ENCODE measurements around the gene BSPRY. TPM values are rescaled to one million over a fixed set of nuclear protein-coding genes. Genes with fewer than 3 reads are reported as not detected.
"Not testable (repeated sequence)": the region's sequence is repeated elsewhere in the genome, so short reads cannot be mapped to it uniquely, and the experiment has no call there.

BSPRY gene
- total RNA-seq, 1 donor from 2014 or later: 10.8 TPM

DNA sequence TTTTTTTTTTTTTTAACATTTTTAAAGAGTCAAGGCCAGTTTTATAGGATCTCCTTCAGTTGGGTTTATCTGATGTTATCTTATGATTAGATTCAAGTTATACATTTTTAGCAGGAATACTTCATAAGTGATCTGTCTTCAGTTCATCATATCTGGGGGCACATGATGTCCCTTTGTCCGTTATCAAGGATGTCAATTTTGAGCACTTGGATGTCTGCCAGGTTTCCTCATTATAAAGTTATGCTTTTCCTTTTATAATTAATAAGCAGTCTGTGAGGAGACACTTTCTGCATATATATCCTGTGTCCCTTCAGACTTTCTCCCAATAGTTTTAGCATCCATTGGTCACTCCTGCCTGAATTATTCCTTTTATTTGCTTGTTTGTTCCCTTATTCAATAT is 15.6 kb downstream of the BSPRY start:
- Histone ChIP-seq H3K9me3 (no peaks in the 10 kb centered on the region), H3K4me3 (no peak overlapping the region), H3K4me1 (no peaks in the 10 kb centered on the region), H3K27me3 (no peaks in the 10 kb centered on the region), H3K36me3 (no peaks in the 10 kb centered on the region), H3K27ac (no peak overlapping the region)
- TF ChIP-seq, protein P1, sequence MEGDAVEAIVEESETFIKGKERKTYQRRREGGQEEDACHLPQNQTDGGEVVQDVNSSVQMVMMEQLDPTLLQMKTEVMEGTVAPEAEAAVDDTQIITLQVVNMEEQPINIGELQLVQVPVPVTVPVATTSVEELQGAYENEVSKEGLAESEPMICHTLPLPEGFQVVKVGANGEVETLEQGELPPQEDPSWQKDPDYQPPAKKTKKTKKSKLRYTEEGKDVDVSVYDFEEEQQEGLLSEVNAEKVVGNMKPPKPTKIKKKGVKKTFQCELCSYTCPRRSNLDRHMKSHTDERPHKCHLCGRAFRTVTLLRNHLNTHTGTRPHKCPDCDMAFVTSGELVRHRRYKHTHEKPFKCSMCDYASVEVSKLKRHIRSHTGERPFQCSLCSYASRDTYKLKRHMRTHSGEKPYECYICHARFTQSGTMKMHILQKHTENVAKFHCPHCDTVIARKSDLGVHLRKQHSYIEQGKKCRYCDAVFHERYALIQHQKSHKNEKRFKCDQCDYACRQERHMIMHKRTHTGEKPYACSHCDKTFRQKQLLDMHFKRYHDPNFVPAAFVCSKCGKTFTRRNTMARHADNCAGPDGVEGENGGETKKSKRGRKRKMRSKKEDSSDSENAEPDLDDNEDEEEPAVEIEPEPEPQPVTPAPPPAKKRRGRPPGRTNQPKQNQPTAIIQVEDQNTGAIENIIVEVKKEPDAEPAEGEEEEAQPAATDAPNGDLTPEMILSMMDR (IDR thresholded peaks at IDR 0.05): no peak
- no peak for ATAC-seq
- DNase-seq: no peak
- intact Hi-C loops (cut with DNase I): no loop called here

DNA sequence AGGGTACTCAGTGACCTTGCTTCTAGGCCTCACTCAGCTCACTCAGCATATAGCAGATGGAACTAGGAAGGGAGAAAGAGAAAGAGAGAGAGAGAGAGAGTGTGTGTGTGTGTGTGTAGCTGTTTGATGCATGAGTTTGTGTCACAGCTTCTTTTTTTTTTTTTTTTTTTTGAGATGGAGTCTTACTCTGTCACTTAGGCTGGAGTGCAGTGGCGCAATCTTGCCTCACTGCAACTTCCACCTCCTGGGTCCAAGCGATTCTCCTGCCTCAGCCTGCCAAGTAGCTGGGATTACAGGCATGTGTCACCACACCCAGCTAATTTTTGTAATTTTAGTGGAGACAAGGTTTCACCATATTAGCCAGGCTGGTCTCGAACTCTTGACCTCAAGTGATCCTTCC is 16.3 kb downstream of the BSPRY start:
- H3K27ac ChIP-seq; DNase-seq; ATAC-seq; H3K4me3 ChIP-seq; H3K4me1 ChIP-seq; H3K9me3 ChIP-seq; intact Hi-C loops (cut with DNase I); H3K36me3 ChIP-seq; H3K27me3 ChIP-seq: not testable (repeated sequence)

DNA sequence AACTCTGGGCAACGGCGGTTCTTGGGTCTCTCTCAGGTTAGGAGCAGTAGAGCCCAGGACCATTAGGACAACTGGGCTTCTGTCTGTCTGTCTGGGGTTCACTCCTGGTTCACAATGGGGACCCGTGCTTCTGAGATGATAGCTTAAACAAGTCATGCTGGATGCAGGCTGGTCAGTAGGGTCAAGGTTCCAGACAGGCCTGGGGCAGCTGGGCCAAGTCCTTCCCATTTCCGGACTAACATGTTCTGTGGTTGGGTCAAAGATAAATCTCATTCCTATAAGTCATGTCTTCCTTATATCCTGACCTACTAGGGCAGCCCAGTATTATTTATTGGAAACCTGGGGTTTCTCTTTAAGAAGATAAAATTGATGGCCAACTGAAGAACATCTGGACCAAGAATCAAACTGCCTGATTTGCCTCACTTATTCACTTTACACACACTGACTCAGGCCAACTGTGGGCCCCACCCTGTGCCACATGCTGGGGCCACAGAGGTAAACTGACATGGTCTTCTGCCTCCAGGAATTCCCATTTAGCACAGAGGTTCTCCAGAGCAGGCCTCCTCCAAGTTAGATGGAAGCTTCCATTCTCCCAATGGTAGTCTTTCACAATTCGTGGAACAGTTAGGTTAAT is 19.1 kb downstream of the BSPRY start:
- H3K27ac ChIP-seq: no peak overlapping the region
- H3K27me3 ChIP-seq: no peaks in the 10 kb centered on the region
- no peaks in the 10 kb centered on the region for H3K9me3 ChIP-seq
- H3K4me3 ChIP-seq: no peak overlapping the region
- H3K36me3 ChIP-seq: no peaks in the 10 kb centered on the region
- intact Hi-C loops (cut with DNase I): no loop called here
- TF ChIP-seq, protein P1 (IDR thresholded peaks at IDR 0.05): no peak
- DNase-seq: no peak
- no peak for ATAC-seq
- no peaks in the 10 kb centered on the region for H3K4me1 ChIP-seq

GRCh38 chr9:113368982-113369854 is 19.9 kb downstream of the BSPRY start:
- DNase-seq: no peak
- Histone ChIP-seq H3K36me3 (no peaks in the 10 kb centered on the region), H3K9me3 (no peaks in the 10 kb centered on the region), H3K4me3 (no peak overlapping the region), H3K4me1 (no peaks in the 10 kb centered on the region), H3K27ac (no peak overlapping the region), H3K27me3 (no peaks in the 10 kb centered on the region)
- TF ChIP-seq, protein P1 (IDR thresholded peaks at IDR 0.05): no peak
- ATAC-seq: no peak
- intact Hi-C loops (cut with DNase I): no loop called here

- DNase-seq: no peak
- no peak for ATAC-seq
- no peaks in the 10 kb centered on the region for H3K9me3 ChIP-seq
- no peaks in the 10 kb centered on the region for H3K4me1 ChIP-seq
- no peak overlapping the region for H3K4me3 ChIP-seq
- TF ChIP-seq, protein P1 (IDR thresholded peaks at IDR 0.05): no peak
- intact Hi-C loops (cut with DNase I): no loop called here
- no peaks in the 10 kb centered on the region for H3K27me3 ChIP-seq
- no peaks in the 10 kb centered on the region for H3K36me3 ChIP-seq
- no peak overlapping the region for H3K27ac ChIP-seq
These were observed 20.5 kb downstream of the BSPRY start for GRCh38 chr9:113369855-113370140.

GRCh38 chr9:113370806-113371325 is 21.5 kb downstream of the BSPRY start:
- TF ChIP-seq, protein P1 (IDR thresholded peaks at IDR 0.05): no peak
- Histone ChIP-seq H3K4me1 (no peaks in the 10 kb centered on the region), H3K36me3 (no peaks in the 10 kb centered on the region), H3K27ac (no peak overlapping the region), H3K27me3 (no peaks in the 10 kb centered on the region), H3K9me3 (no peaks in the 10 kb centered on the region), H3K4me3 (no peak overlapping the region)
- intact Hi-C loops (cut with DNase I): no loop called here
- DNase-seq (no peak), ATAC-seq (no peak)
